ENCODE results near the gene DGUOK.

DNA sequence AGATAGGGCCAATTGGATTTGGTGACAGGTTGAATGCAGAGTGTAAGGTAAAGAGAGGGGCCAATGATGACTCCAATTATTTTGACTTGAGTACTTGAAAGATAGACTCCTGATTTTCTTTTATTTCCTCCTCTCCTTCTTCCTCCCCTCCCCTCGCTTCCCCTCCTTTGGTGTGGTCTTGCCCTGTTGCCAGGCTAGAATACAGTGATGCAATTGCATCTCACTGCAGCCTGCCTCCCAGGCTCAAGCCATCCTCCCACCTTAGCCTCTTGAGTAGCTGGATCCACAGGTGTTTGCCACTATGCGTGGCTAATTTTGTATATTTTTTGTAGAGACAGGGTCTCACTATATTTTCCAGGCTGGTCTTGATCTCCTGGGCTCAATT lies 2.3 kb downstream of the DGUOK start:
- TF ChIP-seq POLR2A (IDR thresholded peaks at IDR 0.05; ENCODE audit: low read length) (no peak), GATA1 (IDR thresholded peaks at IDR 0.05; ENCODE audit: low read depth, low read length) (no peak)
